ENCODE data around the gene LRFN2.

DNA sequence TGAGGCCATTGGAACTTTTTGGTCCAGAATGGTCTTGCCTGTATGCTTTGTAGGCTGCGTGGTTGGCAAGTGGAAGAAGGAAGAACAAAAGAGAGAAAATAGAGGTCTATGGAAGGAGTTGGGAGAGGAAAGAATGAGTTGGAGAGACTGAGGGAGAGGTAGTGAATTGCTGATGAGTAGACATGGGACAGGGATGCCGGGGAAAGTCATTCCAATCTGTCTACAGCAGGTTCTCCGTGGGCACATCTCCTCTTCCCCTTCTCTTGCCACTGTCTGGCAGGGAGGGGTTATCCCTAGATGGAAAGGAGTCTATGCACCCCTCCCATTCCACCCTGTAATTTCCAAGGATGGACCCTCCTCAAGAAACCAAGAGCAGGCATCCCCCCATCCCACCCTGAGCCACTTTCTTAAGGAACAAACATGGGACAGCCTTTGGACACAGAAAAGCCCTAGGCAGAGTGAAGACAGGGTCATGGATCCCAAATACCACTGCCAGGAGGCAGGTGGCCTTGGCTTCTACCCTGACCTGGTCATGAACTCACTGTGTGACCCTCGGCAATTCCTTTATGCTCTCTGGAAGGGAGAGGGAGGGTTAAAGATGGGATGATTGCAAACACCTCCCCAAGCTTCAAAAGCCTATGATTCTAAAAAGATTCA, 196.9 kb downstream of the LRFN2 start:
- TF ChIP-seq EP300 (IDR thresholded peaks at IDR 0.05) (no peak), CTCF (IDR thresholded peaks at IDR 0.05) (no peak)
